GM12875 (cell line): ENCODE results near the gene BNC2.

Source experiments
- H3K4me3 ChIP-seq: one replicate; pipeline ENCODE4 v1.5.1; 2011; ENCODE audit warnings: low read depth, low read length, control low read depth
- TF ChIP-seq, protein P1 (sequence below): IDR thresholded peaks from 2 replicates; pipeline ENCODE4 v1.5.1; 2011; ENCODE audit warnings: low read depth, mild to moderate bottlenecking, control low read depth, inconsistent platforms, low read length, moderate library complexity, borderline replicate concordance; ENCODE audit not compliant: insufficient read depth

BNC2 gene

DNA sequence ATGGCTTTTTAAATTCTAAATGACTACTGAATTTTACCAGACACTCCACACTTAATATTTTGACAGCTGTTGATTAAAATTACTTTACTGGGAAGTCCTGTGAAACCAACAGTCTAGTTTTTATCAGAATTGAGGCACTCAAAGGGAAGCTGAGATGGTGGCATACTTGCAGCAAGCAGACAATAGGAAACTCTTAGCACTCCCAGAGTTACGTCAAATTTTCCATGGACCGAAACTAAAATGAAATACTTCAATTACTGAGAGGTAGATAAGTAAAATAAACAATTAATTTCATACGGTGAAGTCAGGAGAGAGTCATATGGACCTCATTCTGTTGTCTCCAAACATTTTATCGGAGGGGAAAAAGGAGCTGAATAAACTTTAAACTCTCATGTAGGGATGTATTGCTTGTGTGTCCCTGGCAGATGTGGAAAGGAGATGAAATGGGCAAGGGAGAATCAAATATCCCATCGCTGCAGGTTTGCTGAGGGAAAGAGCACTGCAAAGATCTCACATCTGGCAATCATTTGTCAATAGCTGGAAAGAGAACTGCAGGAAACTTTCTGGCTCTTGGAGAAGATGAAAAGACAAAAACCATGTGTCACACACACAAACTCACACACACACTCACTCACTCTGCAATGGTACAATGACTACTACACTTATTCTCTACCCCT lies 189.4 kb downstream of the BNC2 start:
- H3K4me3 ChIP-seq, result no peak overlapping the region
- TF ChIP-seq, protein P1, sequence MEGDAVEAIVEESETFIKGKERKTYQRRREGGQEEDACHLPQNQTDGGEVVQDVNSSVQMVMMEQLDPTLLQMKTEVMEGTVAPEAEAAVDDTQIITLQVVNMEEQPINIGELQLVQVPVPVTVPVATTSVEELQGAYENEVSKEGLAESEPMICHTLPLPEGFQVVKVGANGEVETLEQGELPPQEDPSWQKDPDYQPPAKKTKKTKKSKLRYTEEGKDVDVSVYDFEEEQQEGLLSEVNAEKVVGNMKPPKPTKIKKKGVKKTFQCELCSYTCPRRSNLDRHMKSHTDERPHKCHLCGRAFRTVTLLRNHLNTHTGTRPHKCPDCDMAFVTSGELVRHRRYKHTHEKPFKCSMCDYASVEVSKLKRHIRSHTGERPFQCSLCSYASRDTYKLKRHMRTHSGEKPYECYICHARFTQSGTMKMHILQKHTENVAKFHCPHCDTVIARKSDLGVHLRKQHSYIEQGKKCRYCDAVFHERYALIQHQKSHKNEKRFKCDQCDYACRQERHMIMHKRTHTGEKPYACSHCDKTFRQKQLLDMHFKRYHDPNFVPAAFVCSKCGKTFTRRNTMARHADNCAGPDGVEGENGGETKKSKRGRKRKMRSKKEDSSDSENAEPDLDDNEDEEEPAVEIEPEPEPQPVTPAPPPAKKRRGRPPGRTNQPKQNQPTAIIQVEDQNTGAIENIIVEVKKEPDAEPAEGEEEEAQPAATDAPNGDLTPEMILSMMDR, result no peak

DNA sequence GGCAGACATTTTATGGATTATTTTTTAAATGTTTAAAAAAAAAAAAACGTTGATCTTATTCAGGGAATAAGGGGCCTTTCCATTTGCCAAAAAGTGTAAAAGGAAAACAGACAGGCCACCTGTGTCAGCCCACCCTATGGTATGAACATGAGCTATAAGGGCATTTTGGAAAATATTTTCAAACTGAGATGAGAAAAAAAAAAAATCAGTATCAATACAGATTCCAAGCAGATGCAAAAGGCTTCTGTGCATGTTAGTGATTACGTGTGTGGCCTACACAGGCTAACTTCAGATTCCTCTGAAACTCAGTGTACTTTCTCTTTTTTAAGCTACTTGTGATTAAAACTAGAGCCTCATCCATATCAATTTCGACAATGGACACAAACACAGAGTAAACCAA lies 189.9 kb downstream of the BNC2 start:
- H3K4me3 ChIP-seq, result no peak overlapping the region
- TF ChIP-seq, protein P1, result no peak

DNA sequence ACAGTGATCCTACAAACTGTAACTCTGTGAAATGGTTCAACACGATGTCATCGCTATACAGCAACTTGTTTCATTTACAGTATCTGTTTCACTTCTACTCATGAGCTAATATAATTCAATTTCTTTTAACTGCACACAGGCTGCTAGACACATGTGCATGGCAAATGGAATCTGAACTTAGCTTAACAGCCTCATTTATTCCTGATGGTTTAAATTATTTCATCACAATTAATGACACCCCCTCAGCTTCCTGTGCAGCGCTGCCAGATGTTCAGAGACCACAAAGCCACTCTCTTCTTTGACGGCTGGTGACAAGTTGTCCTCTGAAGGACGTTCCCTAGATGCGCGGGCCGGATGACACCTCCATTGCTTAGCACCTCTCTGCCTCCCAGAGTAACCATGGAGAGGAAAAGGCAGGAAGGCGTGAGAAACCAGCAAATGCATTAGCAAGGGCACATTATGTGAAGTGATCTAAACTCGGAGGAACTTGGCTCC lies 191.1 kb downstream of the BNC2 start:
- H3K4me3 ChIP-seq, result no peak overlapping the region
- TF ChIP-seq, protein P1, result no peak

DNA sequence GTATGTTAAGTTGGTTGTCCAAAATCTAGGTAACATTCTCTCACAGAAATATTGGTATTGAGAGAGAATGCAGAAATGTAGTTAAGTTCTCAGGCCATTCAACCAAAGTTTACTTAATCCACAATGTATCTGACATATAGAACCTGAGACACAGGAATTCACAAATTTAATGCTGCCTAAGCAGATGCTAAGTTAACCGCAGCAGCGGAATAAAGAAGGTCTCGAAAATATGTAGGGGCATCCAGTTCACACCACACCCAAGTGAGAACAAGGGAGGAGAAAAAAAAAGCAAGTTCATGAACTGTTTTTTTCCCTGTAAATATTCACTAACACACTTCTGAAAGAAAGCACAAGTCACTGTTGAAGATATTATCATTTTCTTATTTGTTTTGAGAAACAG lies 194.0 kb downstream of the BNC2 start:
- TF ChIP-seq, protein P1, result no peak

DNA sequence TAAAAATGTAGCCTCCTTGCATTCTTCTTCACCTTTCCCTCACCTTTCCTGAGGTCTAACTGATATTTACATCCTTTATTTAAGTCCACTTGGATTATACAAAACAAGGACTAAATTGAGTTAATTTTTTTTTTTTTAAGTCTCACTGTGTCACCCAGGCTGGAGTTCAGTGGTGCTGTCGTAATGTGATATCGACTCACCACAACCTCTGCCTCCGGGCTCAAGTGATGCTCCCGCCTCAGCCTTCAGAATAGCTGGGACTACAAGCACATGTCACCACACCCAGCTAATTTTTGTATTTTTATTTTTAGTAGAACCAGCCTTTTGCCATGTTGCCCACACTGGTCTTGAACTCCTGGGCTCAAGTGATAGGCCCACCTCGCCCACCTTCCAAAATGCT lies 195.3 kb downstream of the BNC2 start:
- no peak overlapping the region for H3K4me3 ChIP-seq
- TF ChIP-seq, protein P1, result no peak

More for the DNA sequence above, 194.0 kb downstream of the BNC2 start:
- no peak overlapping the region for H3K4me3 ChIP-seq

DNA sequence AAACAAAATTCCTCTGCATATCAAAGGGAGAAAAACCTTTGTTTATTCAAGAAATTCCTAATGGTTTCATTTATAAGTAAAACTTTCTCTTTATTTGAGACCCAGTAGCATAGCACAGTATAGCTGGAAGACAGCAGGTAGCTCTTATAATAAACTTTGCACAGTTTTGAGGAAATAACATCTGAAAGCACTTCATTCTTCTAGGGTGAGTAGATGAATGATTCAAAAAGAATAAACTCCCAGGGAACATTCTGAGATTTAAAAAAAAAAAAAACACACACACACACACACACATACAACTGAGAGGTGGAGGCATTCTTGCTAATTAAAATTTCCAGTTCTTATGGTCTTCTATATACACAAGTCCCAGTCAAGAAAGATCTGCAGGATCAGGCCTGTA lies 197.3 kb downstream of the BNC2 start:
- no peak overlapping the region for H3K4me3 ChIP-seq
- TF ChIP-seq, protein P1, result no peak

DNA sequence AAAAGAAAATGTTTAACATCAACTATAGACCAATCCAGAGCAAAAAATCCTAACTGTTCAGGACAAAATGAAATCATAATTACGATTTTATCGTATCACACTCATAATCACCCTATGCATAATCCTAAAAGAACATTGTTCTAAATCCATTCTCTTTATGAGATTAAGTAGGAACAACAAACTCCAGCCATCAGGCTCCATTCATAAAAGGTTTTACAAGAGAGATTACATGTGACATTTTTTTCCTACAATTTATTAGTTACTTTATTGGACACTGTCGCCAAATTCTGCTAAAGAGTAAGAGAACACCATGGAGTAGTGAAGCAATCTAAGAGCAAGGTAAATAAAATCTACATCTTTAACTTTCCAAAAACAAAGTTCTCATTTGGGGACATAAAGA lies 198.0 kb downstream of the BNC2 start:
- no peak overlapping the region for H3K4me3 ChIP-seq
- TF ChIP-seq, protein P1, result no peak
